NB4 (cell line): ENCODE results near the gene HBA1.

Source experiments
- POLR2A ChIP-seq: IDR thresholded peaks from 2 replicates; pipeline ENCODE4 v1.6.1; 2011; ENCODE audit warnings: mild to moderate bottlenecking; ENCODE audit not compliant: insufficient read length; ENCODE audit errors: extremely low read depth
- TF ChIP-seq, protein P1 (sequence below): IDR thresholded peaks from one replicate; pipeline ENCODE4 v1.5.1; 2012; ENCODE audit warnings: low read depth, low read length
- TF ChIP-seq, protein P2 (sequence below): IDR thresholded peaks from 2 replicates; pipeline ENCODE4 v1.6.1; 2011; ENCODE audit warnings: low read depth, low read length

DNA sequence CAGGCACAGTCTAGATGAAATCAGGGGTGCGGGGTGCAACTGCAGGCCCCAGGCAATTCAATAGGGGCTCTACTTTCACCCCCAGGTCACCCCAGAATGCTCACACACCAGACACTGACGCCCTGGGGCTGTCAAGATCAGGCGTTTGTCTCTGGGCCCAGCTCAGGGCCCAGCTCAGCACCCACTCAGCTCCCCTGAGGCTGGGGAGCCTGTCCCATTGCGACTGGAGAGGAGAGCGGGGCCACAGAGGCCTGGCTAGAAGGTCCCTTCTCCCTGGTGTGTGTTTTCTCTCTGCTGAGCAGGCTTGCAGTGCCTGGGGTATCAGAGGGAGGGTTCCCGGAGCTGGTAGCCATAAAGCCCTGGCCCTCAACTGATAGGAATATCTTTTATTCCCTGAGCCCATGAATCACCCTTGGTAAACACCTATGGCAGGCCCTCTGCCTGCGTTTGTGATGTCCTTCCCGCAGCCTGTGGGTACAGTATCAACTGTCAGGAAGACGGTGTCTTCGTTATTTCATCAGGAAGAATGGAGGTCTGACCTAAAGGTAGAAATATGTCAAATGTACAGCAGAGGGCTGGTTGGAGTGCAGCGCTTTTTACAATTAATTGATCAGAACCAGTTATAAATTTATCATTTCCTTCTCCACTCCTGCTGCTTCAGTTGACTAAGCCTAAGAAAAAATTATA is 1.6 kb downstream of the HBA1 start:
- TF ChIP-seq POLR2A, result no peak
- TF ChIP-seq, protein P1, sequence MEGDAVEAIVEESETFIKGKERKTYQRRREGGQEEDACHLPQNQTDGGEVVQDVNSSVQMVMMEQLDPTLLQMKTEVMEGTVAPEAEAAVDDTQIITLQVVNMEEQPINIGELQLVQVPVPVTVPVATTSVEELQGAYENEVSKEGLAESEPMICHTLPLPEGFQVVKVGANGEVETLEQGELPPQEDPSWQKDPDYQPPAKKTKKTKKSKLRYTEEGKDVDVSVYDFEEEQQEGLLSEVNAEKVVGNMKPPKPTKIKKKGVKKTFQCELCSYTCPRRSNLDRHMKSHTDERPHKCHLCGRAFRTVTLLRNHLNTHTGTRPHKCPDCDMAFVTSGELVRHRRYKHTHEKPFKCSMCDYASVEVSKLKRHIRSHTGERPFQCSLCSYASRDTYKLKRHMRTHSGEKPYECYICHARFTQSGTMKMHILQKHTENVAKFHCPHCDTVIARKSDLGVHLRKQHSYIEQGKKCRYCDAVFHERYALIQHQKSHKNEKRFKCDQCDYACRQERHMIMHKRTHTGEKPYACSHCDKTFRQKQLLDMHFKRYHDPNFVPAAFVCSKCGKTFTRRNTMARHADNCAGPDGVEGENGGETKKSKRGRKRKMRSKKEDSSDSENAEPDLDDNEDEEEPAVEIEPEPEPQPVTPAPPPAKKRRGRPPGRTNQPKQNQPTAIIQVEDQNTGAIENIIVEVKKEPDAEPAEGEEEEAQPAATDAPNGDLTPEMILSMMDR, result no peak
- TF ChIP-seq, protein P2, sequence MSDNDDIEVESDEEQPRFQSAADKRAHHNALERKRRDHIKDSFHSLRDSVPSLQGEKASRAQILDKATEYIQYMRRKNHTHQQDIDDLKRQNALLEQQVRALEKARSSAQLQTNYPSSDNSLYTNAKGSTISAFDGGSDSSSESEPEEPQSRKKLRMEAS, result no peak
